D721Med (cell line): Measurements from ENCODE around the gene RMRP.

Source experiments
- DNase-seq: peaks from one replicate; pipeline ENCODE4 v3.0.0; 2011; ENCODE audit warnings: low spot score; ENCODE audit not compliant: insufficient read length
- FAIRE-seq: peaks from 2 replicates; lab custom pipeline; 2011; peaks lifted over from hg19 to GRCh38; lab: Jason Lieb, UNC
- TF ChIP-seq, protein P1 (sequence below): IDR thresholded peaks from 2 replicates; pipeline ENCODE4 v1.5.1; 2012; ENCODE audit warnings: mild to moderate bottlenecking, control low read depth; ENCODE audit not compliant: insufficient read depth; ENCODE audit errors: missing control alignments

The RMRP gene

DNA sequence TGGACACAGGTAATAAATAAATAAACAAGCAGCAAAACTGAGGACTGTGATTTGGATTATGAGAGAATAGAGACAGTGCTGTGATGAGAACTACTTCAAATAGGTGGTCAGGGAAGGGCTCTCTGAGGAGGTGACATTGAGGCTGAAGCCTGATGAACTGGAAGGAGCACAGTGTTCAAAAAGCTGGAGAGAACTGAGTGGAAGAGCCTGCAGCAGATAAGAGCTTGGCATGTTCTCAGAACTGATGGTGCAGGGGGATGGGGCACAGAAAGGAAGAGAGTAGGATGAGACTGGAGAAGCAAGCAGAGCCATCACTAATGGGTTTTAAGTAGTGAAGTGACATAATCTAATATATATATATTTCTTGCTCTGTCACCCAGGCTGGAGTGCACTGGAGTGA, 43.1 kb upstream of the RMRP start:
- DNase-seq, result no peak
- FAIRE-seq, result no peak
- TF ChIP-seq, protein P1, sequence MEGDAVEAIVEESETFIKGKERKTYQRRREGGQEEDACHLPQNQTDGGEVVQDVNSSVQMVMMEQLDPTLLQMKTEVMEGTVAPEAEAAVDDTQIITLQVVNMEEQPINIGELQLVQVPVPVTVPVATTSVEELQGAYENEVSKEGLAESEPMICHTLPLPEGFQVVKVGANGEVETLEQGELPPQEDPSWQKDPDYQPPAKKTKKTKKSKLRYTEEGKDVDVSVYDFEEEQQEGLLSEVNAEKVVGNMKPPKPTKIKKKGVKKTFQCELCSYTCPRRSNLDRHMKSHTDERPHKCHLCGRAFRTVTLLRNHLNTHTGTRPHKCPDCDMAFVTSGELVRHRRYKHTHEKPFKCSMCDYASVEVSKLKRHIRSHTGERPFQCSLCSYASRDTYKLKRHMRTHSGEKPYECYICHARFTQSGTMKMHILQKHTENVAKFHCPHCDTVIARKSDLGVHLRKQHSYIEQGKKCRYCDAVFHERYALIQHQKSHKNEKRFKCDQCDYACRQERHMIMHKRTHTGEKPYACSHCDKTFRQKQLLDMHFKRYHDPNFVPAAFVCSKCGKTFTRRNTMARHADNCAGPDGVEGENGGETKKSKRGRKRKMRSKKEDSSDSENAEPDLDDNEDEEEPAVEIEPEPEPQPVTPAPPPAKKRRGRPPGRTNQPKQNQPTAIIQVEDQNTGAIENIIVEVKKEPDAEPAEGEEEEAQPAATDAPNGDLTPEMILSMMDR, result no peak

DNA sequence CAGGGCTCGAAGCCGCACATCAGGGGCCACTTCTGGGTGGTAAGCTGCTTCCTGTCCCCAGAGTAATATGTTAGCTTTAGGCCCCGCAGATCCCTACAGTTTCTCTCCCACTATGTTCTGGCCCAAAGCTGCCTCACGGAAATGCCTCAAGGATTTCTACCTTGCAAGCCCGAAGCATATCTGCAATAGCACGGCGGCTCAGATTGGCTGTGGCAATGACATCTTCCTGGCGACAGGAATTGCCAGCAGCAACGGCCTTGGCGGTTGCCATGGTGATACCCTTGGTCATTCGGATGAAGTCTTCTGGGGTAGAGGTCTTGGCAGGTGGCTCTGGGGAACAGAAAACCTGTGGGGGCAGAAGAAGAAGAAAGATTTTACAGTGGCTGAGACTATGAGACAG, 42.2 kb upstream of the RMRP start:
- TF ChIP-seq, protein P1, result no peak
- DNase-seq, result no peak
- no peak for FAIRE-seq

DNA sequence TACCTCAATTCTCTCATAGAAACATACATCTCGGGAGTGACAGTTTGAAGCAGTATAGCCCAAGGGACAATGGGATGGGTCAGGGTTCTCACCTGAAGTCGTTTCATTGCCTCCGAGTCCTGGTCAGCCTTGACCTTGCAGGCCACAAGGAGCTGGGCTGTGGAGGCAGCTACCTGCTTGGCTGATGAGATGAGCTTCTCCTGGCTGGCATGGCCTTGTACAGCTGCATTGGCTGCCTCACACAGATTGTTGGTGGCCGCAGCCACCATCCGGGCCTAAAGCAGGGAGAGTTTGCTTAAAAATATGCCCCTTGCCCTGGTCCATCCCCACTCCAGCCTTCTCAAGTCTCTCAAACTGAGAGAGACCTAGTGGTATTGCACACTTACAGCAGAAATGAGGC, 40.4 kb upstream of the RMRP start:
- DNase-seq (no peak), FAIRE-seq (no peak)
- TF ChIP-seq, protein P1, result no peak

DNA sequence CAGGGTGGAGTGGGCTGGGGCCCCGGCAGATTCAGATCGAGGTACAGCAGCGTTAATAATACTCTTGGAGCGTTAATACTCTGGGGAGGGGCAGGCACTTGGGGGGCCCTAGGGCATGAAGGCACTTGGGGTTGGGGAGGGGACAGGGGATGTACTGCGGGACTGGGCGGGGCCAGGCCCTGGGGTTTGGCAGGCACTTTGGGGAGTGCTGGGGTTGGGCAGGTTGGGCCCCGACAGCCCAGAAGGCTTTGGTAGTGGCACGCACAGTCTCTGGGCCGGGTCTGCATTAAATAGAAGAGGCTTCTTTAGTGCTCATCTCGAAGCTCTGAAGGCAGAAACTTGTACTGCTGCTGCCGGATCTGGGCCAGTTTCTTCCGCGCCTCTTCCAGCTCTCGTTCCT, 39.7 kb upstream of the RMRP start:
- DNase-seq (no peak), FAIRE-seq (no peak)
- TF ChIP-seq, protein P1, result no peak

DNA sequence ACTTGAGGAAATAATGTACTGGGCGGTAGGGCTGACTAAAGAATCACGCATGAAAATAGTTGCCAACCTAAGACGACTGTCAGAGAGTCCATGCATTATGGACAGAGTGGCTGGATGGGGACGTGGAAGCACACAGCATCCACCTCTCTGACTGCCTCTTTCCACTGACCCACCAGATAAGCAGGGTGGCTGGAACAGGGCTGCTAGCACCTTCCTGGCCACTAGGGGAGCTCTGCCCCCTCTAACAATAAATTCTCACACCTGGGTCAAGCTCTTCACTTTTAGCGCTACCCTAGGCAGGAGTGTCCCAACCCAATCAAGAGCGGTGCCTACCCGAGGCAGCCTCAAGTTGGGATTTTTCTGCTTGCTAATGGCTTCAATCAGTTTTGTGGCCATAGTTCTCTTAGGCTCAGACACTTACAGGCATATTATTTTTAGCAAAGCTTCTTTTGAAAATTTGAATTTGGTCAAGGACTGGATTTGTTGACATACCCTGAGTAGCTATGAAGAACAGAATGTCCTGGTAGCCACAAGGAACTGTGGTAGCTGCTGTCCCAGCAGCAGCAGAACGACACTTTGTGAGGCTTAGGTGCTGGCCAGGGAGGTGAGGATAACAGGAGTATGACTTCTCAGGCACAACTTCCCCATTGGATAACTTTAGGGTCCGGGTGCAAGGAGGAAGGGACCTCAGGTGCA, 38.8 kb upstream of the RMRP start:
- DNase-seq (peak; percentile 60), FAIRE-seq (no peak)
- TF ChIP-seq, protein P1, result peak; percentile 78

DNA sequence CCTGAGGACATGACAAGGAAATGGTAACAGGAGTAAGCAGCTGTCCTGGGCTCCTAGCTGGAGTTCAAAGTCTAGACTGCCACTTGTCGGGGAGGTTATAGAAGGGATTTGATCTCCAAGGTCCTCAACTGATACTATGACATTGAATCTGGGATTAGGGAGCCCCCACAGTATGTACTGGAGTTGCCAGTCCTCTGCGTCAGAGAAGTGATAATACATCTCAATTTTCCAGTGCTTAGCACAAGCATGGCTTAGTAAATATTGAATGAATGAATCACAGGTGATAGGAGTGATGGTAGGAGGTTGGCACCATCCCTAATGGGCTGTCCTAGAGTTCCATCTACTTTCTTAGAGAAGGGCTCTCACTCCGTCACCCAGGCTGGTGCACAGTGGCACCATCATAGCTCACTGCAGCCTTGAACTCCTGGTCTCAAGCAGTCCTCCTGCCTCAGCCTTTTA, 38.2 kb upstream of the RMRP start:
- TF ChIP-seq, protein P1, result no peak
- FAIRE-seq (no peak), DNase-seq (no peak)

DNA sequence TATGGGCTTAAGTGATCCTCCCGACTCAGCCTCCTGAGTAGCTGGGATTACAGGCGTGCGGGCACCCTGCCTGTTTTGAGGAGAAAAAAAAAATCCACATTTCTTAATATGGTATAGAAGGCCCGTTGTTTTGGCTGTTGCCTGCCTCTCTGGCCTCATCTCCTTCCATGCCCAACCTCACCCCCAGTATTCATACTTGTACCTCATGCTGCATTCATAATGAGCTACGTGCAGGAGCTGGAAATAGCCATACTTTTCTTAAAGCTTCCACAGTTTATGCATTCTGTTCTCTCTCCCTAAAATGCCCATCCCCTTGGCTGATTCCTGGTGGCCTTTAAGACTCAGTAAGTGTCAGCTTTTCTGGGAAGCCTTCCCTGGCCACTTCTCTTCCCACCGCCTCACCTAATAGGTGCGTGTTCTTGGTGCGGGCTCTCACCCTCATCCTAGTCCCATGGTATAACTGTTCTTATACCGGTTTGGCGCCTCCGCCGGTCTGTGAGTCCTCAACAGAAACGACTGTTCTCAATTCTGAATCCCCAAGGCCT, 34.0 kb upstream of the RMRP start:
- FAIRE-seq, result no peak
- TF ChIP-seq, protein P1, result no peak
- DNase-seq, result no peak
